ENCODE results near the gene NT5C3B. TPM values are rescaled to one million over a fixed set of nuclear protein-coding genes. Genes with fewer than 3 reads are reported as not detected.
A peak's percentile ranks its signal among the peaks of the same experiment; 100 is the strongest.

Gene NT5C3B
- total and polyA plus RNA-seq, 2 experiments from 2014 or later: 164 to 222 TPM

DNA sequence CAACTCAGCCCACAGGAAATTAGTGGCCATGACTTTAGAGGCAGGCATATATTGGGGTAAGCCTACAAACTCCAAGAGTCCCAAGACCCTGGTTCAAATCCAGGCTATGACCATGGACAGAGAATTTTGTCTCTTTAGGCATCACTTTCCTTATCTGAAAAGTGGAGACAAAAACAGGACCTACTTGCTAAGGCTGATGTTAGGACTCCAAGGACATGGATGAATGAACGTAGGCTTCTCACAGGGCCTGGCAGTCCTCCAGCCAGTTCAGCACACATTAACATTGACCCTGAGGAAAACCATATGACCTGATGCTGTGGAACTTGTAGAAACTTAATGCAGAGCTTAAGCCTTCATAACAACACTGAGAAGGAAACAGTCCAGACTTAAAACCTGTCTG lies 21.8 kb downstream of the NT5C3B start:
- Histone ChIP-seq H3K27me3 (no peaks in the 10 kb centered on the region), H3K9me3 (ENCODE audit: low read depth) (no peaks in the 10 kb centered on the region), H3K36me3 (peaks cover 7% of the 10 kb centered on the region), H3K27ac (peak overlapping the region; percentile 80), H3K4me1 (ENCODE audit: low read depth) (peaks cover 18% of the 10 kb centered on the region), H3K4me3 (peak overlapping the region; percentile 92)
- peak in 1 of 2 donors; percentile 59 for DNase-seq (ENCODE audit: low read depth in 1 of 2, low spot score in 1 of 2)
- TF ChIP-seq, protein P1, sequence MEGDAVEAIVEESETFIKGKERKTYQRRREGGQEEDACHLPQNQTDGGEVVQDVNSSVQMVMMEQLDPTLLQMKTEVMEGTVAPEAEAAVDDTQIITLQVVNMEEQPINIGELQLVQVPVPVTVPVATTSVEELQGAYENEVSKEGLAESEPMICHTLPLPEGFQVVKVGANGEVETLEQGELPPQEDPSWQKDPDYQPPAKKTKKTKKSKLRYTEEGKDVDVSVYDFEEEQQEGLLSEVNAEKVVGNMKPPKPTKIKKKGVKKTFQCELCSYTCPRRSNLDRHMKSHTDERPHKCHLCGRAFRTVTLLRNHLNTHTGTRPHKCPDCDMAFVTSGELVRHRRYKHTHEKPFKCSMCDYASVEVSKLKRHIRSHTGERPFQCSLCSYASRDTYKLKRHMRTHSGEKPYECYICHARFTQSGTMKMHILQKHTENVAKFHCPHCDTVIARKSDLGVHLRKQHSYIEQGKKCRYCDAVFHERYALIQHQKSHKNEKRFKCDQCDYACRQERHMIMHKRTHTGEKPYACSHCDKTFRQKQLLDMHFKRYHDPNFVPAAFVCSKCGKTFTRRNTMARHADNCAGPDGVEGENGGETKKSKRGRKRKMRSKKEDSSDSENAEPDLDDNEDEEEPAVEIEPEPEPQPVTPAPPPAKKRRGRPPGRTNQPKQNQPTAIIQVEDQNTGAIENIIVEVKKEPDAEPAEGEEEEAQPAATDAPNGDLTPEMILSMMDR (IDR thresholded peaks at IDR 0.05; ENCODE audit: low read depth, low read length): no peak

DNA sequence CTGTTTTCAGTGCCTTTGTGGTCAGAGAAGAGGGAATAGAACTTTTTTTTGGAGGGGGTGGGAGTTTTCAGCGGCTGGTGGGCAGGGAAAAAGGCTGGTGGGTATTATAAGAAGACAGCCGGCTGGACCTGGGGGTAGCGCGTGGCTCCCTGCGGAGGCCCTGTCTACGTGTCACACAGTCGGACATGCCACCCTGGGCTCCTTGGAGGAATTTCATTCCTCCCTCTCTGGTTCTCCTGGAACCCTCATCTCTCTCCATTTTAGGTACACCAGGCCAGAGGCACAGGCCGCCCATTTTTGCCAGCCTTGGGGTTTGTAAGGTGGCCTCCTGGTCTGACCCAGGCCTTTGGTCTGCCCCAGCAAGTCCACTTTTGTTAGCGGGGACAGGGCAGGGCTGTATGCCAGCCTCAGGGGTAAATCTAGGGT lies 22.3 kb downstream of the NT5C3B start:
- peaks cover 18% of the 10 kb centered on the region for H3K4me1 ChIP-seq (ENCODE audit: low read depth)
- TF ChIP-seq, protein P1 (IDR thresholded peaks at IDR 0.05; ENCODE audit: low read depth, low read length): no peak
- no peaks in the 10 kb centered on the region for H3K27me3 ChIP-seq
- H3K36me3 ChIP-seq: peaks cover 7% of the 10 kb centered on the region
- H3K4me3 ChIP-seq: peak overlapping the region; percentile 92
- no peaks in the 10 kb centered on the region for H3K9me3 ChIP-seq (ENCODE audit: low read depth)
- DNase-seq (ENCODE audit: low read depth in 1 of 2, low spot score in 1 of 2): no peak
- peak overlapping the region; percentile 80 for H3K27ac ChIP-seq

DNA sequence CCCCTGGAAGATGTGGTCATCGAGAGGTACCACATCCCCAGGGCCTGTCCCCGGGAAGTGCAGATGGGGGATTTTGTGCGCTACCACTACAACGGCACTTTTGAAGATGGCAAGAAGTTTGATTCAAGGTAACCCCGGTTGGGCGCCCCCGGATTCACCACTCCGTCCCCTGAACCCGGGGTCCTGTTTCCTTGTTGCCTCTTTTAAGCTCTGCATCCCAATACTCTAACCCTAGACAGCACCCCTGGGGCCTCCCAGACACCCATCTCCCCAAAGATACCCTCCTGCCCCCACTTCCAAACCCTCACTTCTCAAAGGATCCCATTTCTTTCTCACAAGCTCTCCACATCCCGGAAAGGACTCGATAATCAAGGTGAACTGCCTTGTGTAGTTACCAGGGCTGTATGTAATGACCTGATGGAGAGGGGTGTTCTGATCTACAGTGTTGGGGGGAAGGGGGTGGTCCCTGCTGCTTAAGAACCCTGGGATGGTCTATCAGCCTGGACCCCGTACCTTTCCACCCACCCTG lies 22.8 kb downstream of the NT5C3B start:
- Histone ChIP-seq H3K4me3 (peak overlapping the region; percentile 92), H3K4me1 (ENCODE audit: low read depth) (peaks cover 18% of the 10 kb centered on the region), H3K9me3 (ENCODE audit: low read depth) (no peaks in the 10 kb centered on the region), H3K36me3 (peaks cover 4% of the 10 kb centered on the region), H3K27ac (peak overlapping the region; percentile 80), H3K27me3 (no peaks in the 10 kb centered on the region)
- TF ChIP-seq, protein P1 (IDR thresholded peaks at IDR 0.05; ENCODE audit: low read depth, low read length): no peak
- no peak for DNase-seq (ENCODE audit: low read depth in 1 of 2, low spot score in 1 of 2)

DNA sequence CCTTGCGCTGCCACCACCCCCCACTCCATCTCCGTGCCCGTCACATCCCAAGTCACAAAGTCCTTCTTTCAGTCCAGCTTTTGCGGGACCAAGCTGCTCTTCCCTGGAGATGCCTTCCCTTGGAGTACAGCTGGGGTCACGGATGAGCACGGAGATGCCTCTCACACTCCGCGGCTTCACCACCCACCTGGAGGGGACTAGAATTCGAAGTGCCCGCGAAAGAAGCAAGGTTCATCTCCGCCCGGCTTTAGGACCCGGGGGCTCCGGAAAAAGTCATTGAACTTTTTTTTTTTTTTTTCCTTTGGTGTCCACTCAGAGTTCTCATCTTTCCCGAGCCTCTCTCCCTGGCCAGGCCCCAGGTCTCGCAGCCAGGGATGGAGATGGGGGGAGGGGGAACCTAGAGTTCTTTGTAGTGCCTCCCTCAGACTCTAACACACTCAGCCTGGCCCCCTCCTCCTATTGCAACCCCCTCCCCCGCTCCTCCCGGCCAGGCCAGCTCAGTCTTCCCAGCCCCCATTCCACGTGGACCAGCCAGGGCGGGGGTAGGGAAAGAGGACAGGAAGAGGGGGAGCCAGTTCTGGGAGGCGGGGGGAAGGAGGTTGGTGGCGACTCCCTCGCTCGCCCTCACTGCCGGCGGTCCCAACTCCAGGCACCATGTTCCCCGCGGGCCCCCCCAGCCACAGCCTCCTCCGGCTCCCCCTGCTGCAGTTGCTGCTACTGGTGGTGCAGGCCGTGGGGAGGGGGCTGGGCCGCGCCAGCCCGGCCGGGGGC lies 23.5 kb downstream of the NT5C3B start, which contains the start of gene FKBP10:
TSS of gene FKBP10 (plus strand) at position 624 of the 771 bp plus-strand sequence. CDS start at position 655, 31 bp downstream.
- H3K27me3 ChIP-seq: no peaks in the 10 kb centered on the region
- H3K36me3 ChIP-seq: no peaks in the 10 kb centered on the region
- H3K27ac ChIP-seq: peak within 1 kb of the TSS; percentile 80
- peak; percentile 90 to 97 for DNase-seq (ENCODE audit: low read depth in 1 of 2, low spot score in 1 of 2)
- no peaks in the 10 kb centered on the region for H3K9me3 ChIP-seq (ENCODE audit: low read depth)
- H3K4me1 ChIP-seq (ENCODE audit: low read depth): peaks cover 18% of the 10 kb centered on the region
- peak within 1 kb of the TSS; percentile 92 for H3K4me3 ChIP-seq
- TF ChIP-seq, protein P1 (IDR thresholded peaks at IDR 0.05; ENCODE audit: low read depth, low read length): no peak

DNA sequence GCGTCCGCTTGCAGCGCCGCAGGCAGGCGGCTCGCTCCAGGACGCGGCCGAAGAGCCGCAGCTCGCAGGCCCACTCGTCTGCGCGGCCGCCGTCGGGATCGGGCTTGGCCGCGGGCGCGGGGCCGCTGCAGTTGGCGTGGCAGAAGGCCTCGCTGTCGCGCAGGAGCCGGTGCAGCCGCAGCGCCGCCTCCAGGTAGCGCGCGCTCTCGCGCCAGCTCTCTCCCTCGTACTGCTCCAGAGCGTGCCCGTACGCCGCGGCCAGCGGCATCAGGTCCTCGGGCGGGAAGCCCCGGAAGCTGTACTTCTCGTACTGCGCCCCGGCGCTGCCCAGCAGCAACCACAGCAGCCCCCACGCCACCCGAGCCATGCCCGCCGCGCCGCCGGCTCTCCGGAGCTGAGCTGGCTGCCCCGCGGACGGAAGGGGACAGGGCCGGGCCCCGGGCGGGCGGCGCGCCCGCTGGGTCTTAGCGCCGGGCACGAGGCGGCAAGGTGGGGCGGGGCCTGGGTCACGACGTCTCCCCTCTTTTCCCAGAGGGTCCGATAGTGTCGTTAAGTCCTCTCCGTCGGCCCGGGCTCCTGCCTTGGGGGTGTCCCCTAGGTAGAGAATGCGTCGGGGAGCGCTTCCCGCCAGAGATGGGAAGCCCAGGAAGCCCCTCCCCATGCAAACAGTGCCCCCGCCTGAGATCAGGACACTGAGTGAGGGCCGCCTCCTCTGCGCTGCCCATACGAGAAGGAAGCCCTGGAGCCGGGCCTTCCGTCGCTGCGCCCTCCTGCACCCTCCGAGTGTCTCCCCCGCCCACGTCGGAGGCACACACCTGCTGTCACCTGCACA lies 24.3 kb downstream of the NT5C3B start, which contains the start of gene P3H4:
TSS of gene P3H4 (minus strand) at position 401 of the 832 bp plus-strand sequence. CDS start at position 367, 34 bp downstream.
- Histone ChIP-seq H3K4me3 (peak within 1 kb of the TSS; percentile 92), H3K36me3 (no peaks in the 10 kb centered on the region), H3K4me1 (ENCODE audit: low read depth) (peaks cover 18% of the 10 kb centered on the region), H3K9me3 (ENCODE audit: low read depth) (no peaks in the 10 kb centered on the region), H3K27me3 (no peaks in the 10 kb centered on the region), H3K27ac (peak within 1 kb of the TSS; percentile 80)
- TF ChIP-seq, protein P1 (IDR thresholded peaks at IDR 0.05; ENCODE audit: low read depth, low read length): peak; percentile 57
- DNase-seq (ENCODE audit: low read depth in 1 of 2, low spot score in 1 of 2): peak; percentile 83 to 87
